HPDE6-E6E7 (cell line): ENCODE measurements around the gene EMC7.
A peak's percentile ranks its signal among the peaks of the same experiment; 100 is the strongest.

Experiments
- DNase-seq: peaks from one replicate; pipeline ENCODE4 v3.0.0; 2011; ENCODE audit warnings: missing footprints; ENCODE audit errors: extremely low spot score

Gene EMC7

DNA sequence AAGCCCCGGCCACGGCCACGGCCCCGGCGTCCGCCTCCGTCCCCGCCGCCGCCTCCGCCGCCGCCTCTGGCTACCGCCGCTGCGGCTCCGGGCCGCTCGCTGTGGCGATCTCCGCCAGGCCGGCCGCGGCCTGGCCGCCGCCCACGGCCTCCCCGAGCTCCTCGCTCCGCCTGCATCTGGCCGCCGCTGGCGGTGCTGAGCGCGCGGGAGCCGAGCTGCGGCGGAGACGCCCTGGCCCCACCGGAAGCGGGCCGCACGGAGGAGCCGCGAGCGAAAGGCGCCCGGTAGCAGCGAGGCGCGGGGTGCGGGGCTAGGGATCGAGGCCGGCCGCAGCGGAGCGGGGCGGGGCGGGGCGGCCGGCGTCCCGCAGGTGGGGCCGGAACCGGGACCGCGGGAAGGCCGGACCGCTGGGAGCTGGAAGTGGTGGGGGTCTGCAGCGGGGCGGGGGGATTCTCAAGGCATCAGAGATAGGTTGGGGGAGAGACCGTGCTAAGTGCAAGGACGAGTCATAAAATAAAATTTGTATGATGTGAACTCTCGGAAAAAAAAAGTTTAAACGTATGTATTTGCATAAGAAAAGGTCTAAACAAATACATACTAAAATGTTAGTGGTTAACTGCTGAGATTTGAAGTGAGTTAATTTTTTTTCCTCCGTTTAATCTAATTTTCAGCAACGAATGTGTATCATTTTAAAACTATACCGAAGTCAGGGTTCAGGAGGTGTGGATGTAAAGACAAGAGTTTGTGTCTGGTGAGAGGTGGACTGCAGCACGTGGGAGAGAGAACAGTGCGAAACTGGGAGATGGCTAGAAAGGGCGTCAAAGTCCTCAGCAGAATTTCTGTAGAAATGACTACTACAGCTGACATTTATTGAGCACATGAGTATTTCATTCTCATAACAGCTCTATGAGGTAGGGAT lies 62.5 kb downstream of the EMC7 start, which contains the start of gene AVEN:
Gene AVEN (minus strand): TSS at position 334 of the 919 bp plus-strand sequence. CDS start 158 bp downstream, at position 176.
- peak; percentile 22 for DNase-seq

DNA sequence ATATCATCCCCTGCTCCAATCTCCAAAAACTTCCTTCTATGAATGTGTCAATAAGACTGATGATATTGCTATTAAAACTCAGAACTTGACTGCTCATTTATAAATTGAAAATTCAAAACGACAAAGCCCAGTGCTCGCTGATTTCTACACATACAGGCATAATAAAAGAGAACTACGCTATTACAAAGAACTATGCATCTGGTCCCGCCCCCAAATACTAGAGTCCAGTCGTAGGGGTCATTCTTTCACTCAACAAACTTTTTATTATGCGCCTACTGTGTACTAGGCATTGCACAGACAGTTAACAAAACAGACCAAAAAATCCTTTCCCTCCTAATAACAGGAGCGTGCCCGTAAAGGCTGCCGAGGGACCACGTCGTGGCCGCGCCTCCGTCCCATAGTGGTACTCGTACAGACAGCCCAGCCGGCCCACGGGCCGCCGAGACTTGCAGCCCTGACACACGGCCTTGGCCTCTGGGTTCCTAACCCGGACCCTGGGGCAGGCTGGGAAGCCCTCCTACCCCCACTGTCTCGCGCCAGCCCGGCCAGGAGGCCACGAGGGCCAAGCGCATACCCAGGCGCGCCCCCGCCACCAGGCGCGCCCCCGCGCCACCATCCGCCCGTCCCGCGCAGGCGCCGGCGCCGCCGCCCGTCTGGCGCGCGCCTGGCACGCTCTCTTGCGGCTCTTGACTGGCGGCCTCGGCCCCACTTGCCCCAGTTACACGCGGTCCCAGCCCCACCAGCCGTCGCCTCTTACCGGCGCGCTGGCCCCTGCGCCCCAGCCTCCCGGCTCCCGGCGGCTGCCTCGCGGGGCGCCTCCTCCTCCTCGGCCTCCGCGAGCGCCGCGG lies 63.4 kb downstream of the EMC7 start:
- peak; percentile 43 for DNase-seq
